Spleen (tissue), 7 donors: ENCODE measurements around the gene RALB.

Experiments used
- POLR2A ChIP-seq, 3 donors: fragments of 450-650 bp; IDR thresholded peaks; one replicate each; pipeline ENCODE4 v1.5.1; 2017; ENCODE audit warnings: antibody characterized with exemption in 3 of 3, mild to moderate bottlenecking in 1 of 3
- TF ChIP-seq, protein P1 (sequence below), 11 experiments: fragments of 200-600 bp in 7 of 11; fragments of 450-650 bp in 4 of 11; sonication (generic) in 4 of 11; IDR thresholded peaks in 8 of 11; conservative IDR thresholded peaks in 3 of 11; 1 replicate in 7 of 11; 2 replicates in 4 of 11; pipeline versions ENCODE4 v1.4.0 to v1.8.0; 2016 to 2021; ENCODE audit warnings: antibody characterized with exemption in 11 of 11, inconsistent platforms in 4 of 11, mild to moderate bottlenecking in 1 of 11
- donor health status: DM: no; HTN: no; CAD: no; lungs with moderate emphysema.
- donor health status: DM: no; HTN: no; CAD: no.
- donor health status: DM: no; HTN: no; CAD: no.

DNA sequence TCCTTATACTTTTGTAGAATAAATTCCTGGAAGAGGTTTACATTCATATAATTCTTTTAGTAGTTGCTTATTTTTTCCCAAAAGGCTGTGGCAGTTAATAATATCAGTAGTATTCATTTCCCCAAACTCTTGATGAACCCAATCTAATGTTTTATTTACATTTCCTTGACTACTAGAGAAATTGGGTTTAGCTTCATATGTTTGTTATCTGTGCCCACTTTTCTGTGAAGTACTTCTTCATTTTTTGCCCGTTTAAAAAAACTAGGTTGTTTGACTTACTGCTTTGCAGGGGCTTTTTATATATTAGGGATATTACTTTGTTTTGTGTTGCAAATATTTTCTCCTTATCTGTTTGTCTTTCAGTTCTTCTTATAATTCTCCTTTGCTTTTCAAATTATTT lies 17.2 kb downstream of the RALB start:
- TF ChIP-seq, protein P1, sequence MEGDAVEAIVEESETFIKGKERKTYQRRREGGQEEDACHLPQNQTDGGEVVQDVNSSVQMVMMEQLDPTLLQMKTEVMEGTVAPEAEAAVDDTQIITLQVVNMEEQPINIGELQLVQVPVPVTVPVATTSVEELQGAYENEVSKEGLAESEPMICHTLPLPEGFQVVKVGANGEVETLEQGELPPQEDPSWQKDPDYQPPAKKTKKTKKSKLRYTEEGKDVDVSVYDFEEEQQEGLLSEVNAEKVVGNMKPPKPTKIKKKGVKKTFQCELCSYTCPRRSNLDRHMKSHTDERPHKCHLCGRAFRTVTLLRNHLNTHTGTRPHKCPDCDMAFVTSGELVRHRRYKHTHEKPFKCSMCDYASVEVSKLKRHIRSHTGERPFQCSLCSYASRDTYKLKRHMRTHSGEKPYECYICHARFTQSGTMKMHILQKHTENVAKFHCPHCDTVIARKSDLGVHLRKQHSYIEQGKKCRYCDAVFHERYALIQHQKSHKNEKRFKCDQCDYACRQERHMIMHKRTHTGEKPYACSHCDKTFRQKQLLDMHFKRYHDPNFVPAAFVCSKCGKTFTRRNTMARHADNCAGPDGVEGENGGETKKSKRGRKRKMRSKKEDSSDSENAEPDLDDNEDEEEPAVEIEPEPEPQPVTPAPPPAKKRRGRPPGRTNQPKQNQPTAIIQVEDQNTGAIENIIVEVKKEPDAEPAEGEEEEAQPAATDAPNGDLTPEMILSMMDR (IDR thresholded peaks at IDR 0.05 in 8 of 11, conservative IDR thresholded peaks at IDR 0.05 in 3 of 11): no peak
- TF ChIP-seq POLR2A (IDR thresholded peaks at IDR 0.05): no peak
